Keratinocyte (primary cell): ENCODE measurements around the gene ZNF555.

ENCODE experiments used
- CTCF ChIP-seq, 3 experiments: IDR thresholded peaks in 1 of 3; conservative IDR thresholded peaks in 1 of 3; optimal IDR thresholded peaks in 1 of 3; 2 replicates in 2 of 3; 3 replicates in 1 of 3; pipeline versions ENCODE3 to v1.5.1; 2011; ENCODE audit warnings: low read length in 3 of 3, mild to moderate bottlenecking in 3 of 3, moderate library complexity in 2 of 3, control low read depth in 1 of 3, inconsistent platforms in 1 of 3; ENCODE audit not compliant: insufficient read depth in 2 of 3; ENCODE audit errors: extremely low read depth in 1 of 3
- EZH2 ChIP-seq: IDR thresholded peaks from one replicate; pipeline ENCODE4 v1.6.1; 2012; ENCODE audit warnings: inconsistent platforms, mild to moderate bottlenecking, low read length, moderate library complexity

- TF ChIP-seq CTCF (optimal IDR thresholded peaks at IDR 0.05 in 1 of 3, IDR thresholded peaks at IDR 0.05 in 1 of 3, conservative IDR thresholded peaks at IDR 0.05 in 1 of 3; ENCODE audit: extremely low read depth in 1 of 3, insufficient read depth in 2 of 3, low read length in 3 of 3) (no peak), EZH2 (no peak)
Observed at GRCh38 chr19:2798158-2798685, 43.1 kb upstream of the ZNF555 start.
